GM23338 (cell line): ENCODE measurements around the gene TENM4. TPM values are rescaled to one million over a fixed set of nuclear protein-coding genes. Genes with fewer than 3 reads are reported as not detected.

Experiments used
- ATAC-seq: fragments of 200-7000 bp; cut with Tn5 transposase; 3 replicates; pipeline ENCODE4 v1.9.1; 2020
- DNase-seq: peaks from one replicate; pipeline ENCODE4 v3.0.0-alpha.2; 2015; ENCODE audit warnings: low spot score
- H2AFZ ChIP-seq: fragments of 200-600 bp; sonication (generic); 2 replicates; pipeline ENCODE4 v1.8.0; 2016; ENCODE audit warnings: antibody characterized with exemption, mild to moderate bottlenecking, moderate library complexity
- H3F3A ChIP-seq: fragments of 200-600 bp; sonication (generic); replicated peaks from 2 replicates; pipeline ENCODE4 v1.8.0; 2017; ENCODE audit warnings: antibody characterized with exemption, mixed run types, low read depth
- H3K27ac ChIP-seq: fragments of 200-600 bp; sonication (generic); 2 replicates; pipeline ENCODE4 v1.6.1; 2016; ENCODE audit warnings: low read depth
- H3K27me3 ChIP-seq: fragments of 200-600 bp; sonication (generic); 2 replicates; pipeline ENCODE4 v1.8.0; 2016; ENCODE audit warnings: mild to moderate bottlenecking, mixed run types, moderate library complexity; ENCODE audit not compliant: insufficient read depth
- H3K36me3 ChIP-seq: fragments of 200-600 bp; sonication (generic); 2 replicates; pipeline ENCODE4 v1.8.0; 2016; ENCODE audit warnings: mild to moderate bottlenecking; ENCODE audit not compliant: insufficient read depth
- H3K4me1 ChIP-seq: fragments of 200-600 bp; sonication (generic); 2 replicates; pipeline ENCODE4 v1.8.0; 2016; ENCODE audit warnings: mild to moderate bottlenecking, moderate library complexity; ENCODE audit not compliant: insufficient read depth
- H3K4me2 ChIP-seq: fragments of 200-600 bp; sonication (generic); 2 replicates; pipeline ENCODE4 v1.7.1; 2017; ENCODE audit warnings: mixed run types
- H3K4me3 ChIP-seq: fragments of 200-600 bp; sonication (generic); 2 replicates; pipeline ENCODE4 v1.6.1; 2016; ENCODE audit warnings: mixed run types
- H3K79me2 ChIP-seq: fragments of 200-600 bp; sonication (generic); replicated peaks from 2 replicates; pipeline ENCODE4 v1.8.0; 2017; ENCODE audit warnings: mild to moderate bottlenecking; ENCODE audit not compliant: insufficient read depth
- H3K9me2 ChIP-seq: fragments of 200-600 bp; sonication (generic); 2 replicates; pipeline ENCODE4 v1.8.0; 2017; ENCODE audit not compliant: insufficient read depth
- H4K20me1 ChIP-seq: fragments of 200-600 bp; sonication (generic); replicated peaks from 2 replicates; pipeline ENCODE4 v1.8.0; 2017; ENCODE audit warnings: mild to moderate bottlenecking; ENCODE audit not compliant: insufficient read depth
- H3K27ac Mint-ChIP-seq: 2 replicates; pipeline ENCODE4 v1.8.0; 2020; ENCODE audit warnings: inconsistent platforms, mild to moderate bottlenecking, moderate library complexity, mixed read lengths
- H3K27me3 Mint-ChIP-seq: 3 replicates; pipeline ENCODE4 v1.8.0; 2022; ENCODE audit warnings: low read depth, mild to moderate bottlenecking, moderate library complexity, mixed read lengths, inconsistent platforms; ENCODE audit not compliant: insufficient read depth, poor library complexity
- H3K36me3 Mint-ChIP-seq: 3 replicates; pipeline ENCODE4 v1.8.0; 2021; ENCODE audit warnings: low read depth, mild to moderate bottlenecking, inconsistent platforms, moderate library complexity, mixed read lengths
- H3K4me1 Mint-ChIP-seq: 3 replicates; pipeline ENCODE4 v1.8.0; 2020; ENCODE audit warnings: mild to moderate bottlenecking, inconsistent platforms, mixed read lengths
- H3K4me3 Mint-ChIP-seq: 3 replicates; pipeline ENCODE4 v1.8.0; 2021; ENCODE audit warnings: moderate library complexity, mild to moderate bottlenecking, inconsistent platforms, mixed read lengths
- H3K9me3 Mint-ChIP-seq: 3 replicates; pipeline ENCODE4 v1.8.0; 2020; ENCODE audit warnings: moderate library complexity, mild to moderate bottlenecking, inconsistent platforms, mixed read lengths
- CREB1 ChIP-seq: fragments of 250-450 bp; sonication (Bioruptor Pico); IDR thresholded peaks from 2 replicates; pipeline ENCODE4 v1.5.0; 2020; ENCODE audit warnings: low read depth, mild to moderate bottlenecking, moderate library complexity
- EZH2 ChIP-seq: fragments of 200-600 bp; sonication (generic); IDR thresholded peaks from one replicate; pipeline ENCODE4 v1.8.0; 2017; ENCODE audit warnings: antibody characterized with exemption, mild to moderate bottlenecking, low read depth; ENCODE audit not compliant: unreplicated experiment
- EZH2phosphoT487 ChIP-seq: fragments of 200-600 bp; sonication (generic); IDR thresholded peaks from one replicate; pipeline ENCODE4 v1.8.1; 2018; ENCODE audit warnings: antibody characterized with exemption; ENCODE audit not compliant: unreplicated experiment
- JUNB ChIP-seq: IDR thresholded peaks from one replicate; pipeline ENCODE4 v1.6.1; 2016; ENCODE audit warnings: antibody characterized with exemption; ENCODE audit not compliant: unreplicated experiment
- NANOG ChIP-seq: IDR thresholded peaks from 2 replicates; pipeline ENCODE4 v1.6.1; 2016; ENCODE audit warnings: antibody characterized with exemption, borderline replicate concordance
- STAT1 ChIP-seq: IDR thresholded peaks from one replicate; pipeline ENCODE4 v1.6.1; 2016; ENCODE audit warnings: antibody characterized with exemption; ENCODE audit not compliant: unreplicated experiment
- ZNF331 ChIP-seq: fragments of 250-450 bp; sonication (Bioruptor Pico); IDR thresholded peaks from 2 replicates; pipeline ENCODE4 v1.5.0; 2020; ENCODE audit warnings: low read depth, mild to moderate bottlenecking, moderate library complexity
- polyA plus RNA-seq: library from polyadenylated mRNA; unstranded; fragments of >200 nt; fragmentation: Nextera tagmentation; extraction: Ambion mirVana; gene quantifications from 2 replicates; pipeline ENCODE4 v1.2.1, GENCODE V29; 2016
- total RNA-seq: library from RNA; depleted of rRNA; stranded (reverse); fragments of >200 nt; shearing (Covaris generic); gene quantifications from 2 replicates; pipeline ENCODE4 v1.2.3, GENCODE V29; 2014
- TF ChIP-seq, protein P1 (sequence below): IDR thresholded peaks from 2 replicates; pipeline ENCODE4 v1.6.1; 2016; ENCODE audit warnings: antibody characterized with exemption
- TF ChIP-seq, protein P2 (sequence below), 2 experiments: fragments of 200-600 bp in 1 of 2; sonication (generic) in 1 of 2; conservative IDR thresholded peaks; 2 replicates each; pipeline versions ENCODE4 v1.5.1 to v1.6.1; 2016 to 2017; ENCODE audit warnings: antibody characterized with exemption in 2 of 2, low read depth in 2 of 2, mild to moderate bottlenecking in 2 of 2, moderate library complexity in 1 of 2
- TF ChIP-seq, protein P3 (sequence below): IDR thresholded peaks from one replicate; pipeline ENCODE4 v1.6.1; 2018; ENCODE audit warnings: antibody characterized with exemption; ENCODE audit not compliant: unreplicated experiment

TENM4 gene
- total and polyA plus RNA-seq, 2 experiments from 2014 or later, result 7.3 TPM

GRCh38 chr11:79400717-79401330 is 40.0 kb downstream of the TENM4 start:
- no peaks in the 10 kb centered on the region for H3K36me3 Mint-ChIP-seq
- Histone ChIP-seq H3K4me3 (no peak overlapping the region), H3K9me2 (0 out of 2 replicates have a peak, but pooled peaks cover 3% of the 10 kb centered on the region), H3K36me3 (no peaks in the 10 kb centered on the region), H4K20me1 (no peaks in the 10 kb centered on the region; the same call in 1 of the 2 replicates), H3K27ac (no peak overlapping the region), H3F3A (no peaks in the 10 kb centered on the region), H2AFZ (no peak overlapping the region), H3K4me2 (no peak overlapping the region), H3K27me3 (no peaks in the 10 kb centered on the region), H3K79me2 (no peaks in the 10 kb centered on the region), H3K4me1 (no peaks in the 10 kb centered on the region)
- DNase-seq (peak; percentile 74), ATAC-seq (peak; percentile 98)
- H3K27me3 Mint-ChIP-seq, result no peaks in the 10 kb centered on the region
- peaks cover 3% of the 10 kb centered on the region; the same call in 2 of the 3 replicates for H3K4me1 Mint-ChIP-seq
- no peak overlapping the region for H3K4me3 Mint-ChIP-seq
- TF ChIP-seq, protein P1, sequence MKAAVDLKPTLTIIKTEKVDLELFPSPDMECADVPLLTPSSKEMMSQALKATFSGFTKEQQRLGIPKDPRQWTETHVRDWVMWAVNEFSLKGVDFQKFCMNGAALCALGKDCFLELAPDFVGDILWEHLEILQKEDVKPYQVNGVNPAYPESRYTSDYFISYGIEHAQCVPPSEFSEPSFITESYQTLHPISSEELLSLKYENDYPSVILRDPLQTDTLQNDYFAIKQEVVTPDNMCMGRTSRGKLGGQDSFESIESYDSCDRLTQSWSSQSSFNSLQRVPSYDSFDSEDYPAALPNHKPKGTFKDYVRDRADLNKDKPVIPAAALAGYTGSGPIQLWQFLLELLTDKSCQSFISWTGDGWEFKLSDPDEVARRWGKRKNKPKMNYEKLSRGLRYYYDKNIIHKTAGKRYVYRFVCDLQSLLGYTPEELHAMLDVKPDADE, result no peak
- TF ChIP-seq, protein P2, sequence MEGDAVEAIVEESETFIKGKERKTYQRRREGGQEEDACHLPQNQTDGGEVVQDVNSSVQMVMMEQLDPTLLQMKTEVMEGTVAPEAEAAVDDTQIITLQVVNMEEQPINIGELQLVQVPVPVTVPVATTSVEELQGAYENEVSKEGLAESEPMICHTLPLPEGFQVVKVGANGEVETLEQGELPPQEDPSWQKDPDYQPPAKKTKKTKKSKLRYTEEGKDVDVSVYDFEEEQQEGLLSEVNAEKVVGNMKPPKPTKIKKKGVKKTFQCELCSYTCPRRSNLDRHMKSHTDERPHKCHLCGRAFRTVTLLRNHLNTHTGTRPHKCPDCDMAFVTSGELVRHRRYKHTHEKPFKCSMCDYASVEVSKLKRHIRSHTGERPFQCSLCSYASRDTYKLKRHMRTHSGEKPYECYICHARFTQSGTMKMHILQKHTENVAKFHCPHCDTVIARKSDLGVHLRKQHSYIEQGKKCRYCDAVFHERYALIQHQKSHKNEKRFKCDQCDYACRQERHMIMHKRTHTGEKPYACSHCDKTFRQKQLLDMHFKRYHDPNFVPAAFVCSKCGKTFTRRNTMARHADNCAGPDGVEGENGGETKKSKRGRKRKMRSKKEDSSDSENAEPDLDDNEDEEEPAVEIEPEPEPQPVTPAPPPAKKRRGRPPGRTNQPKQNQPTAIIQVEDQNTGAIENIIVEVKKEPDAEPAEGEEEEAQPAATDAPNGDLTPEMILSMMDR (conservative IDR thresholded peaks at IDR 0.05; ENCODE audit: low read depth in 2 of 2), result peak; percentile 86 to 89
- H3K9me3 Mint-ChIP-seq, result no peaks in the 10 kb centered on the region; the same call in 2 of the 3 replicates
- H3K27ac Mint-ChIP-seq, result no peak overlapping the region

DNA sequence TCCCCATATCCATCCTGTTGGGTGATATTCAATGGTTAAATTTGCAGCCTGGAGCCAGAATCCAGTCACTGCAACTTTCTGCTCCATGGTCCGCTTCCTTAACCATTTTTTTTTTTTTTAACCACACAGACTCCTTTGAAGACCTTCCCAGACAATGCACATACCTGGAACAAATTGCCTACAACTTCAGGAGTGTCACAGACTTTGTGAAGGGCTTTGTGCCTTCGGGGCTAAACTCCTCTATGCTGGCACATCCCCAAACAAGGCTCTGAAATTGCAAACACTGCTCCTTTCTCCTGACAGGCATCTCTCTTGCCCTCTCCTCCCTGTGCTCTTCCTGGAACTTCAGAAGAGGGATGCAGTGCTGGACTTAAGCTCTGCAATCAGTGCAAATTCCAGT is 40.6 kb downstream of the TENM4 start:
- 0 out of 2 replicates have a peak, but pooled peaks cover 7% of the 10 kb centered on the region for H3K9me2 ChIP-seq
- no peak overlapping the region for H3K27ac Mint-ChIP-seq
- H3K4me3 Mint-ChIP-seq, result no peak overlapping the region
- no peaks in the 10 kb centered on the region; the same call in 2 of the 3 replicates for H3K9me3 Mint-ChIP-seq
- H3K27me3 Mint-ChIP-seq, result no peaks in the 10 kb centered on the region
- ATAC-seq, result no peak
- H3K4me1 ChIP-seq, result no peaks in the 10 kb centered on the region
- no peaks in the 10 kb centered on the region for H3K27me3 ChIP-seq
- H3K4me1 Mint-ChIP-seq, result peaks cover 3% of the 10 kb centered on the region; the same call in 2 of the 3 replicates
- no peaks in the 10 kb centered on the region for H3K79me2 ChIP-seq
- H3K4me2 ChIP-seq, result no peak overlapping the region
- no peak overlapping the region for H2AFZ ChIP-seq
- no peak overlapping the region for H3K4me3 ChIP-seq
- no peaks in the 10 kb centered on the region for H3K36me3 Mint-ChIP-seq
- no peaks in the 10 kb centered on the region; the same call in 1 of the 2 replicates for H4K20me1 ChIP-seq
- no peak overlapping the region for H3K27ac ChIP-seq
- H3K36me3 ChIP-seq, result no peaks in the 10 kb centered on the region
- no peaks in the 10 kb centered on the region for H3F3A ChIP-seq
- DNase-seq, result no peak
- TF ChIP-seq EZH2phosphoT487 (no peak), STAT1 (no peak), CREB1 (CRISPR knock-in tag) (no peak), ZNF331 (CRISPR knock-in tag) (no peak), EZH2 (no peak), JUNB (no peak), NANOG (no peak)
- TF ChIP-seq, protein P1, result no peak
- TF ChIP-seq, protein P3, sequence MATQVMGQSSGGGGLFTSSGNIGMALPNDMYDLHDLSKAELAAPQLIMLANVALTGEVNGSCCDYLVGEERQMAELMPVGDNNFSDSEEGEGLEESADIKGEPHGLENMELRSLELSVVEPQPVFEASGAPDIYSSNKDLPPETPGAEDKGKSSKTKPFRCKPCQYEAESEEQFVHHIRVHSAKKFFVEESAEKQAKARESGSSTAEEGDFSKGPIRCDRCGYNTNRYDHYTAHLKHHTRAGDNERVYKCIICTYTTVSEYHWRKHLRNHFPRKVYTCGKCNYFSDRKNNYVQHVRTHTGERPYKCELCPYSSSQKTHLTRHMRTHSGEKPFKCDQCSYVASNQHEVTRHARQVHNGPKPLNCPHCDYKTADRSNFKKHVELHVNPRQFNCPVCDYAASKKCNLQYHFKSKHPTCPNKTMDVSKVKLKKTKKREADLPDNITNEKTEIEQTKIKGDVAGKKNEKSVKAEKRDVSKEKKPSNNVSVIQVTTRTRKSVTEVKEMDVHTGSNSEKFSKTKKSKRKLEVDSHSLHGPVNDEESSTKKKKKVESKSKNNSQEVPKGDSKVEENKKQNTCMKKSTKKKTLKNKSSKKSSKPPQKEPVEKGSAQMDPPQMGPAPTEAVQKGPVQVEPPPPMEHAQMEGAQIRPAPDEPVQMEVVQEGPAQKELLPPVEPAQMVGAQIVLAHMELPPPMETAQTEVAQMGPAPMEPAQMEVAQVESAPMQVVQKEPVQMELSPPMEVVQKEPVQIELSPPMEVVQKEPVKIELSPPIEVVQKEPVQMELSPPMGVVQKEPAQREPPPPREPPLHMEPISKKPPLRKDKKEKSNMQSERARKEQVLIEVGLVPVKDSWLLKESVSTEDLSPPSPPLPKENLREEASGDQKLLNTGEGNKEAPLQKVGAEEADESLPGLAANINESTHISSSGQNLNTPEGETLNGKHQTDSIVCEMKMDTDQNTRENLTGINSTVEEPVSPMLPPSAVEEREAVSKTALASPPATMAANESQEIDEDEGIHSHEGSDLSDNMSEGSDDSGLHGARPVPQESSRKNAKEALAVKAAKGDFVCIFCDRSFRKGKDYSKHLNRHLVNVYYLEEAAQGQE, result no peak
- TF ChIP-seq, protein P2 (conservative IDR thresholded peaks at IDR 0.05; ENCODE audit: low read depth in 2 of 2), result no peak
